Glutamatergic neuron (in vitro differentiated cells): ENCODE results near the gene FUT2. TPM values are rescaled to one million over a fixed set of nuclear protein-coding genes. Genes with fewer than 3 reads are reported as not detected.

ENCODE experiments used
- DNase-seq: peaks from one replicate; pipeline ENCODE4 v3.0.0; 2022
- H3K27ac Mint-ChIP-seq: one replicate; pipeline ENCODE4 v1.8.0; 2020; ENCODE audit warnings: mild to moderate bottlenecking, mixed read lengths, inconsistent platforms; ENCODE audit not compliant: unreplicated experiment
- H3K27me3 Mint-ChIP-seq: one replicate; pipeline ENCODE4 v1.8.0; 2020; ENCODE audit warnings: mild to moderate bottlenecking, moderate library complexity, mixed read lengths, inconsistent platforms; ENCODE audit not compliant: unreplicated experiment
- H3K36me3 Mint-ChIP-seq: one replicate; pipeline ENCODE4 v1.8.0; 2020; ENCODE audit warnings: mild to moderate bottlenecking, mixed read lengths, inconsistent platforms; ENCODE audit not compliant: unreplicated experiment
- H3K4me1 Mint-ChIP-seq: one replicate; pipeline ENCODE4 v1.8.0; 2020; ENCODE audit warnings: mild to moderate bottlenecking, low read depth, mixed read lengths, inconsistent platforms; ENCODE audit not compliant: unreplicated experiment
- H3K4me3 Mint-ChIP-seq: one replicate; pipeline ENCODE4 v1.8.0; 2020; ENCODE audit warnings: mild to moderate bottlenecking, mixed read lengths, inconsistent platforms; ENCODE audit not compliant: unreplicated experiment
- H3K9me3 Mint-ChIP-seq: one replicate; pipeline ENCODE4 v1.8.0; 2020; ENCODE audit warnings: mild to moderate bottlenecking, moderate library complexity, mixed read lengths, inconsistent platforms; ENCODE audit not compliant: unreplicated experiment
- total RNA-seq: library from RNA; stranded (reverse); fragmentation: NEBNext Ultra II Directional; extraction: Animal tissue kit (Norgen Biotek cat#: 25700); gene quantifications from one replicate; pipeline ENCODE4 v1.2.1, GENCODE V29; 2021; ENCODE audit not compliant: unreplicated experiment
- TF ChIP-seq, protein P1 (sequence below): fragments of 200-600 bp; sonication (generic); IDR thresholded peaks from one replicate; pipeline ENCODE4 v1.5.0; 2021; ENCODE audit not compliant: partially characterized antibody, unreplicated experiment

Gene FUT2
- total RNA-seq, 1 donor from 2014 or later, result 0.22 TPM

DNA sequence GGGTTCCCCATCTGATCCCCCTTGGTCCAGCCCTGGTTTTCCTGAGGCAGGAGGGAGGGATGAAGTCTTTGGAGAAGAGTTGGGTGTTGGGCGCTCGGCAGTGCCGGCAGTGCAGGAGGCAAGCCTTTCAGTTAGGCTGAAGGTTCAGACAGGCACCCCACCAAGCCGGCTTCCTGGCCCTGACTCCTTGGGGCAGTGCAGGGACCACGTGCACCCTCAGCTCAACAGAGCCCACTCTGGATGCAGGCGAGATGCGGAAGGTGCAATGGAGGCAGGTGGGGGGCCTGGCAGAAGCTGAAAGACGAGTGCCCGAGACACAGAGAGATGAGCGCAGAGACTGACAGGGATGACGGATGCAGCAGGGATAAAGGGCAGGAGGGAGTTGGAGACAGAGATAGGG is 12.7 kb downstream of the FUT2 start:
- no peak for DNase-seq
- H3K9me3 Mint-ChIP-seq, result no peaks in the 10 kb centered on the region
- no peak overlapping the region for H3K27ac Mint-ChIP-seq
- no peak overlapping the region for H3K4me3 Mint-ChIP-seq
- H3K36me3 Mint-ChIP-seq, result peaks cover 14% of the 10 kb centered on the region
- H3K27me3 Mint-ChIP-seq, result peaks cover 5% of the 10 kb centered on the region
- TF ChIP-seq, protein P1, sequence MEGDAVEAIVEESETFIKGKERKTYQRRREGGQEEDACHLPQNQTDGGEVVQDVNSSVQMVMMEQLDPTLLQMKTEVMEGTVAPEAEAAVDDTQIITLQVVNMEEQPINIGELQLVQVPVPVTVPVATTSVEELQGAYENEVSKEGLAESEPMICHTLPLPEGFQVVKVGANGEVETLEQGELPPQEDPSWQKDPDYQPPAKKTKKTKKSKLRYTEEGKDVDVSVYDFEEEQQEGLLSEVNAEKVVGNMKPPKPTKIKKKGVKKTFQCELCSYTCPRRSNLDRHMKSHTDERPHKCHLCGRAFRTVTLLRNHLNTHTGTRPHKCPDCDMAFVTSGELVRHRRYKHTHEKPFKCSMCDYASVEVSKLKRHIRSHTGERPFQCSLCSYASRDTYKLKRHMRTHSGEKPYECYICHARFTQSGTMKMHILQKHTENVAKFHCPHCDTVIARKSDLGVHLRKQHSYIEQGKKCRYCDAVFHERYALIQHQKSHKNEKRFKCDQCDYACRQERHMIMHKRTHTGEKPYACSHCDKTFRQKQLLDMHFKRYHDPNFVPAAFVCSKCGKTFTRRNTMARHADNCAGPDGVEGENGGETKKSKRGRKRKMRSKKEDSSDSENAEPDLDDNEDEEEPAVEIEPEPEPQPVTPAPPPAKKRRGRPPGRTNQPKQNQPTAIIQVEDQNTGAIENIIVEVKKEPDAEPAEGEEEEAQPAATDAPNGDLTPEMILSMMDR, result no peak
- no peaks in the 10 kb centered on the region for H3K4me1 Mint-ChIP-seq

DNA sequence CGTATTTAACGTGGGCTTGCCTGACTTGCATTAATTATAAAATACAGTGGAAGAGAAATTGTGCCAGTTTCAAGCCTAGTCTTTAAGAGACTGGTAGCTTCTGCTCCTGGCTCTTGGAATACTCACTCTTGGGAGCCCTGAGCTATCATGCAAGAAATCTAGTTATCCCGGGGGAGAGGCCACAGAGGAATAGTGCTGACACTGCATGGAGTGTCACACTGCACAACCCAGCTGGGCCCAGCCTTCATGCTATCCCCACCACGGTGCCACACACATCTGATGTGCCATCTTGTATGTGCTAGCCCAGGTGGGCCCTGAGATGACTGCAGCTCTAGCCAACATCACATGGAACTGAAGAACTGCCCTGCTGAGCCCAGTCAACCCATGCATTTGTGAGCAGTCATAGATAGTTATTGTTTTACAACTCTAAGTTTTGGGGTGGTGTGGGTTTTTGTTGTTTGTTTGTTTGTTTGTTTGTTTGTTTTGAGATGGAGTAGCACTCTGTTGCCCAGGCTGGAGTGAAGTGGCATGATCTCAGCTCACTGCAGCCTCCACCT is 15.4 kb downstream of the FUT2 start:
- H3K4me3 Mint-ChIP-seq, result no peak overlapping the region

DNA sequence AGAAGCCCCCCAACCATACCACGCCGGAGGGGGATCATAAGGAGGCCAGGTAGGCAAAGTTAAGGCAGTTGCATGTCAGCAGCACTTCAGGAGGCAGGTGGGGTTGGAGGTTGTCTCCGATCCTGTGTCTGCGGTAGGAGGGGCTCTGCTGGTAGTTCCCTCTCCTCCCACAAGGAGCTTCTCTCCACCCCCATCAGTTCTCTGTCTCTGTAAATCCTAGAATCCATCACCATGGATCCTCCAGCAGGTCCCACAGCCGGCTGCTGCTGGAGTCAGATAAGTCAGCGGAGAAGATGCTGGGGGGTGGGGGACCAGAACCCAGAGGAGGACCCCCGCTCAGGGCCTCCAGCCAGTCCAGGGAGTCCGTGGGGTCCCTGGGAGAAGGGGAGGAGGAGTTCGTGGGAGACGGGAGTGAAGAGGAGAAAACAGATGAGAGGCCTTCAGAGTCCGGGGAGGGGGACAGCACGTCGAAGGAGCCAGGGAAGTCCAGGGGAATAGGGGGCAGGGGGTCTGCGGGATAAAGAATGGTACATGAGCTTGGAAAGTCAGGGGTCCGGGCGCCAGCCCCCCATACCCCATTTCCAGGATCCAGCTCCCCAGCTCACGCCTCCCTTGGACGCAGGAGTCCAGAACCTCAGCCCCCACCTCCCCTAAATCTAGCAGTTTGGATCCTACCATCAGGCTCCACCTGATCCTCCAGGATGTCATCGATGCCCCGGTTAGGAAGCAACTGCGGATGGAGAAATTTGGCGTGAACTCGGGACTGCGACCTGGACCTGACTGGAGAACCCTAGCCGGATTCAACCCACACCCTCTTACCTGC is 17.5 kb downstream of the FUT2 start:
- peaks cover 14% of the 10 kb centered on the region for H3K27me3 Mint-ChIP-seq
- peaks cover 3% of the 10 kb centered on the region for H3K9me3 Mint-ChIP-seq
- H3K4me3 Mint-ChIP-seq, result peak overlapping the region; percentile 87
- H3K36me3 Mint-ChIP-seq, result peaks cover 3% of the 10 kb centered on the region
- H3K27ac Mint-ChIP-seq, result no peak overlapping the region
- DNase-seq, result peak; percentile 38
- H3K4me1 Mint-ChIP-seq, result peaks cover 3% of the 10 kb centered on the region
- TF ChIP-seq, protein P1, result peak; percentile 27

More for the DNA sequence above, 15.4 kb downstream of the FUT2 start:
- peaks cover 3% of the 10 kb centered on the region for H3K9me3 Mint-ChIP-seq
- TF ChIP-seq, protein P1, result no peak
- H3K27ac Mint-ChIP-seq, result no peak overlapping the region
- no peak for DNase-seq
- peaks cover 6% of the 10 kb centered on the region for H3K36me3 Mint-ChIP-seq
- peaks cover 9% of the 10 kb centered on the region for H3K27me3 Mint-ChIP-seq
- no peaks in the 10 kb centered on the region for H3K4me1 Mint-ChIP-seq

DNA sequence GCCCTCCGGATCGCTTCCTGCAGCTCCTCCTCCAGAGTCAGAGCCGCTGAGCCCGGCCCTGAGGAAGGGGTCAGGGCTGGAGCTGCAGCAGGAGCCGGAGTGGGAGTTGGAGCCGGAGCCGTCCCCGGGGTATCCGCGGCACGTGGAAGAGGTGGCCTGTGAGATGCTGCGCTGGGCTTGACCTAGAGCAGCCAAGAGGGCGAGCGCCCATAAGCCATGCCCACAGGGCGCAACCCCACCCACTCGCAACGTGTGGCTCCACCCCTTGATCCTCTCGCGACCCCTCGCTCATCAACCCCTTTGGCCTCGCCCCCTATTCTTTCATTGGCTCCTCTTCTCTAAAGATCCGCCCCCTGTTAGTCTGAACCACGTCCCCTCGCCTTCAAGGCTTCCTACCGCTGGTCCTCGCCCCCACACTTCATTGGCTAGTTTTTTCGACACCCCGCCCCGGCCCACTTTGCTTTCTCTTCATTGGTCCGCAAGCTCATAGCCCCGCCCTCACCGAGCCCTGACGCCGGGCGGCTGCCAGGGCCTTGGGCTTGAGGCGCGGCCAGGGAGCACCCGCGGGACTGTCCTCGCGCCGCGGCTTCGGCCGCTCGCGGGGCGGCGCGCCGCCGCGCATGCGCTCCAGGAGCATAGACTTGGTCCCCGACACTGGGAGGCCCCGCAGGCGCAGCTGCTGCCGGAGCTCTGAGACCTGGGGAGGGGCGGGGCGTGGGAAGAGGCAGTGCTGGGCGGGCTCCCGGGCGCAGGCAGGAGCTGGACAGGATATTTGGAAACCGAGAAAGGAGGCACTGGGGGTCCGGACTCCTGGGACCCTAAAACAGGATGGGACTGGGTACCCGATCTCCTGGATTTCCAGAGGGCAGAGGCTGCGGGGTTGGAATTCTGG is 18.3 kb downstream of the FUT2 start:
- Mint-ChIP-seq H3K4me1 (peaks cover 9% of the 10 kb centered on the region), H3K27me3 (peaks cover 16% of the 10 kb centered on the region), H3K27ac (peak overlapping the region; percentile 62), H3K4me3 (peak overlapping the region; percentile 87), H3K36me3 (no peaks in the 10 kb centered on the region), H3K9me3 (peaks cover 3% of the 10 kb centered on the region)
- DNase-seq, result peak; percentile 99
- TF ChIP-seq, protein P1, result no peak
